K562 (cell line): Measurements from ENCODE around the gene DIRAS2. TPM values are rescaled to one million over a fixed set of nuclear protein-coding genes. Genes with fewer than 3 reads are reported as not detected.

Experiments used
- ATAC-seq: fragments of 200-7000 bp; cut with Tn5 transposase; 3 replicates; pipeline ENCODE4 v1.9.1; 2020; ENCODE audit warnings: moderate library complexity
- BruUV-seq: library from RNA; stranded (reverse); fragments of 400-500 nt; replicated peaks from 2 replicates; lab custom pipeline; 2021; lab: Mats Ljungman, UMichigan
- CTCF ChIA-PET: fragments of 300-600 bp; formaldehyde crosslinking; extraction: SDS; loops from one replicate; lab custom pipeline; 2021; ENCODE audit warnings: low intra/inter-chr PET ratio; lab: Yijun Ruan, JAX
- POLR2A ChIA-PET: fragments of 300-600, 350-650 bp; sonication (Branson Sonifier 250); formaldehyde crosslinking; extraction: SDS; loops from one replicate; lab custom pipeline; 2021; ENCODE audit warnings: antibody characterized with exemption, inconsistent platforms; lab: Yijun Ruan, JAX
- DNase-seq, 4 experiments: peaks; one replicate each; pipeline versions ENCODE4 v3.0.0 to v3.0.0-alpha.2; 2011 to 2018; ENCODE audit warnings: low spot score in 3 of 4, mixed read lengths in 3 of 4; ENCODE audit errors: extremely low read depth in 1 of 4
- FAIRE-seq: peaks from 2 replicates; lab custom pipeline; 2011; peaks lifted over from hg19 to GRCh38; lab: Jason Lieb, UNC
- H2AFZ ChIP-seq: 2 replicates; pipeline ENCODE4 v1.6.0; 2011; ENCODE audit warnings: low read depth, low read length, control low read depth, inconsistent platforms
- H3K27ac ChIP-seq: fragments of 200-600 bp; 3 replicates; pipeline ENCODE4 v1.8.0; 2011; ENCODE audit warnings: low read depth, mild to moderate bottlenecking, control low read depth, inconsistent platforms, low read length, moderate library complexity, mixed read lengths; ENCODE audit errors: extremely low read depth
- H3K27me3 ChIP-seq, 2 experiments: fragments of 300-600 bp in 1 of 2; 2 replicates in 1 of 2; 3 replicates in 1 of 2; pipeline versions ENCODE4 v1.6.0 to v1.8.0; 2011; ENCODE audit warnings: inconsistent platforms in 2 of 2, low read length in 2 of 2, mild to moderate bottlenecking in 1 of 2, mixed read lengths in 1 of 2, moderate library complexity in 1 of 2; ENCODE audit not compliant: control insufficient read depth in 2 of 2, insufficient read depth in 2 of 2
- H3K36me3 ChIP-seq: fragments of 300-600 bp; 3 replicates; pipeline ENCODE4 v1.8.0; 2011; ENCODE audit warnings: mild to moderate bottlenecking, low read length, inconsistent platforms; ENCODE audit not compliant: control insufficient read depth, insufficient read depth
- H3K4me1 ChIP-seq, 2 experiments: fragments of 200-600 bp in 1 of 2; replicated peaks in 1 of 2; 2 replicates in 1 of 2; 3 replicates in 1 of 2; pipeline versions ENCODE4 v1.5.1 to v1.8.0; 2011; ENCODE audit warnings: inconsistent platforms in 2 of 2, low read length in 2 of 2, mild to moderate bottlenecking in 1 of 2, mixed read lengths in 1 of 2, moderate library complexity in 1 of 2; ENCODE audit not compliant: control insufficient read depth in 2 of 2, insufficient read depth in 2 of 2
- H3K4me2 ChIP-seq: 2 replicates; pipeline ENCODE4 v1.6.1; 2011; ENCODE audit warnings: low read length, control low read depth, inconsistent platforms, mixed read lengths; ENCODE audit not compliant: insufficient read depth
- H3K4me3 ChIP-seq: fragments of 200-600 bp; sonication (generic), shearing (Covaris generic); 2 replicates; pipeline ENCODE4 v1.5.1; 2016; ENCODE audit warnings: control low read depth, inconsistent platforms
- H3K79me2 ChIP-seq: fragments of 200-600 bp; 3 replicates; pipeline ENCODE4 v1.8.0; 2011; ENCODE audit warnings: low read length, inconsistent platforms; ENCODE audit not compliant: control insufficient read depth, insufficient read depth
- H3K9ac ChIP-seq, 2 experiments: 2 replicates each; pipeline versions ENCODE4 v1.6.0 to v1.6.1; 2011; ENCODE audit warnings: low read depth in 2 of 2, low read length in 2 of 2, control low read depth in 1 of 2, inconsistent platforms in 1 of 2, mild to moderate bottlenecking in 1 of 2, mixed read lengths in 1 of 2; ENCODE audit not compliant: insufficient read depth in 1 of 2
- H3K9me1 ChIP-seq: one replicate; pipeline ENCODE4 v1.6.0; 2011; ENCODE audit warnings: inconsistent platforms, mild to moderate bottlenecking, low read length, moderate library complexity; ENCODE audit not compliant: control insufficient read depth, insufficient read depth
- H3K9me3 ChIP-seq: replicated peaks from 2 replicates; pipeline ENCODE4 v1.5.1; 2011; ENCODE audit warnings: low read depth, low read length, inconsistent platforms; ENCODE audit not compliant: control insufficient read depth, insufficient read depth
- H4K20me1 ChIP-seq: replicated peaks from 2 replicates; pipeline ENCODE4 v1.6.1; 2011; ENCODE audit warnings: low read length, inconsistent platforms, mixed read lengths; ENCODE audit not compliant: control insufficient read depth, insufficient read depth
- BDP1 ChIP-seq: IDR thresholded peaks from 3 replicates; pipeline ENCODE4 v1.6.1; 2011; ENCODE audit not compliant: insufficient read length, insufficient read depth
- HMGN3 ChIP-seq: IDR thresholded peaks from 2 replicates; pipeline ENCODE4 v1.6.1; 2011; ENCODE audit warnings: borderline replicate concordance, low read depth, mild to moderate bottlenecking, mixed read lengths, low read length; ENCODE audit not compliant: insufficient read length; ENCODE audit errors: extremely low read depth
- KLF13 ChIP-seq: fragments of 450-650 bp; IDR thresholded peaks from 2 replicates; pipeline ENCODE4 v1.6.1; 2016; ENCODE audit warnings: missing genetic modification characterization, low read depth, mild to moderate bottlenecking, missing compliant biosample characterization, moderate library complexity, borderline replicate concordance
- SAP30 ChIP-seq: fragments of 200-600 bp; sonication (generic); IDR thresholded peaks from 2 replicates; pipeline ENCODE4 v1.6.1; 2012; ENCODE audit warnings: borderline replicate concordance, low read depth, mild to moderate bottlenecking, moderate library complexity, low read length, control low read depth, inconsistent platforms; ENCODE audit not compliant: insufficient read depth, poor library complexity, severe bottlenecking
- SRSF3 ChIP-seq: fragments of 200-400 bp; formaldehyde crosslinking; IDR thresholded peaks from 2 replicates; pipeline ENCODE4 v1.6.1; 2016; ENCODE audit warnings: mild to moderate bottlenecking, low read length, moderate library complexity; ENCODE audit not compliant: insufficient read depth
- TEAD1 ChIP-seq, 2 experiments: fragments of 450-650 bp in 1 of 2; sonication (generic) in 1 of 2; formaldehyde crosslinking; IDR thresholded peaks; 2 replicates each; pipeline versions ENCODE4 v1.4.0 to v1.8.0; 2020 to 2022; ENCODE audit warnings: mild to moderate bottlenecking in 2 of 2, missing genetic modification reagents in 1 of 2
- ZNF316 ChIP-seq: fragments of 450-650 bp; IDR thresholded peaks from 2 replicates; pipeline ENCODE4 v1.6.1; 2016
- ZNF76 ChIP-seq: fragments of 250-450 bp; sonication (Bioruptor Pico); IDR thresholded peaks from 2 replicates; pipeline ENCODE4 v1.4.0; 2020; ENCODE audit warnings: mild to moderate bottlenecking, moderate library complexity, borderline replicate concordance
- WGBS: fragments of 100-300 bp; shearing (Covaris generic); methylation state at CpG from one replicate; pipeline ENCODE4 v1.1.6; 2016; ENCODE audit warnings: low coverage, mixed read lengths; ENCODE audit not compliant: insufficient coverage; ENCODE audit errors: missing lambda C conversion rate; 5-methylcytosine and 5-hydroxymethylcytosine counted together
- in situ Hi-C: fragments of 300-500 bp; cut with MboI; formaldehyde crosslinking; loops from 4 replicates; pipeline ENCODE4 v1.15.0; 2018; ENCODE audit warnings: inconsistent platforms, mixed read lengths
- intact Hi-C: fragments of 100-400 bp; cut with micrococcal nuclease; formaldehyde crosslinking; loops from 2 replicates; pipeline ENCODE4 v1.14.2; 2022
- polyA plus RNA-seq, 8 experiments: library from polyadenylated mRNA; depleted of rRNA in 4 of 8; stranded (reverse) in 5 of 8; unstranded in 3 of 8; fragments of >200 nt; fragmentation: Nextera tagmentation in 2 of 8; fragmentation: Illumina TruSeq in 1 of 8; extraction: Ambion mirVana in 2 of 8; extraction: Trizol in 1 of 8; gene quantifications; 2 replicates each; pipeline versions ENCODE4 v1.2.1 to v1.2.3, GENCODE V29; 2011 to 2014; ENCODE audit warnings: inconsistent platforms in 1 of 8, missing spikeins in 1 of 8
- total RNA-seq, 7 experiments: library from RNA; depleted of rRNA in 6 of 7; stranded (reverse); fragments of >200 nt in 6 of 7; fragmentation: Illumina TruSeq in 2 of 7; extraction: Trizol in 2 of 7; gene quantifications; 2 replicates each; pipeline versions ENCODE4 v1.2.1 to v1.2.3, GENCODE V29; 2011 to 2021; ENCODE audit warnings: low replicate concordance in 1 of 7
- TF ChIP-seq, protein P1 (sequence below): sonication (generic); formaldehyde crosslinking; IDR thresholded peaks from 2 replicates; pipeline ENCODE4 v1.8.0; 2022; ENCODE audit warnings: mild to moderate bottlenecking, missing genetic modification reagents

Gene DIRAS2
- total and polyA plus RNA-seq, 9 of the 15 experiments (the other 6 are each of a cell fraction or from before 2014, with no cell fraction given) = not detected

DNA sequence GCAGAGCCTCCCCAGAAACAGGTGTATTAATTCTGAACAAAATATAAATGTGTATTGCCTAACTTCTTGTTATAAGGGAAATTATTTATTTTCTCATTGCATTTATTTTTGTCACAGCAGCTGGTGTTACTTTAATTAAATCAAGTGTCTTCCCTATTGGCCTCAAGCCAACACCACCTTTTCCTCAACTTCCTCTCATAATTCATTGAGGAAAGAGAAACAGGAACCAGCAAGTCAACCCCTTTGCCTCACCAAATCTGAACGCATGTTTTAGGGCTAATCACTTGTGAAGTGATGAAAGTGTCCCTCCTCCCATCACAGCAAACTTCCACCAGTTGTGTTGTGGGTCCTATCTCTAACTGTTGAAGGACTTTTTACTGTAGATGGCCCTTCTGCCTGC is 73.1 kb downstream of the DIRAS2 start (continued):
- no peak for TF ChIP-seq HMGN3
- TF ChIP-seq KLF13 = no peak
- TF ChIP-seq SRSF3 = no peak
- no peak for TF ChIP-seq TEAD1 (CRISPR knock-in tag; IDR thresholded peaks at IDR 0.05)
- TF ChIP-seq, protein P1, sequence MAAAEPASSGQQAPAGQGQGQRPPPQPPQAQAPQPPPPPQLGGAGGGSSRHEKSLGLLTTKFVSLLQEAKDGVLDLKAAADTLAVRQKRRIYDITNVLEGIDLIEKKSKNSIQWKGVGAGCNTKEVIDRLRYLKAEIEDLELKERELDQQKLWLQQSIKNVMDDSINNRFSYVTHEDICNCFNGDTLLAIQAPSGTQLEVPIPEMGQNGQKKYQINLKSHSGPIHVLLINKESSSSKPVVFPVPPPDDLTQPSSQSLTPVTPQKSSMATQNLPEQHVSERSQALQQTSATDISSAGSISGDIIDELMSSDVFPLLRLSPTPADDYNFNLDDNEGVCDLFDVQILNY (CRISPR knock-in tag) = no peak
- TF ChIP-seq BDP1 = no peak
- no peak for TF ChIP-seq SAP30

DNA sequence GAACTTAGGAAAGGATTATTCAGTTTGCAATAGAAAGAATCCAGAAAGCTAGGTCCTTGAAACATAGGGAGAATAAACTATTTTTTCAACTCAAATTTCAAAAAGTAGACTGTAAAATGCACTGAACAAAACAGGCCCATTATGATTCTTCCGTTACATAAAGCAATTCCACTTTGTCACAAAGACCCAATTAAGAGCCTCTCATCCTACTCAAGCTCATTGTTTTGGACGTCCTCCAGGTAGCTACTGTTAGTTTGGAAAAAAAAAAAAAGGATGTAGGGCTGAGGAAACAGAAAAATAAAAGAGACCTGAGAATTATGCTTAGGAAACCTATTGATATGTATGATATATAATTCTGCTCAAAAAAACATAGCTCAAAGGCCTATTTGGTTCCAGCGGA is 74.0 kb downstream of the DIRAS2 start:
- Histone ChIP-seq H3K9me3 (no peaks in the 10 kb centered on the region), H2AFZ (no peak overlapping the region), H3K79me2 (no peaks in the 10 kb centered on the region), H3K36me3 (no peaks in the 10 kb centered on the region), H3K9me1 (no peaks in the 10 kb centered on the region), H3K9ac (no peak overlapping the region), H3K4me2 (no peak overlapping the region), H3K4me3 (no peak overlapping the region), H4K20me1 (no peaks in the 10 kb centered on the region), H3K27me3 (no peaks in the 10 kb centered on the region), H3K27ac (no peak overlapping the region), H3K4me1 (no peaks in the 10 kb centered on the region)
- BruUV-seq = no TSS peak
- FAIRE-seq = no peak
- WGBS = 0% methylated on average over 3 of the region's 3 CpGs
- CTCF ChIA-PET = no interaction called here
- ATAC-seq = no peak
- in situ Hi-C loops (no loop called here), intact Hi-C loops (no loop called here)
- no peak for DNase-seq
- POLR2A ChIA-PET = no interaction called here
- TF ChIP-seq ZNF76 (CRISPR knock-in tag) (no peak), ZNF316 (no peak)
